ENCODE data around the gene SNRPA.
A peak's percentile ranks its signal among the peaks of the same experiment; 100 is the strongest.

Gene SNRPA

GRCh38 chr19:40797166-40797962 lies 46.4 kb downstream of the SNRPA start:
- no peak for ATAC-seq
- TF ChIP-seq ZFP30 (CRISPR knock-in tag; IDR thresholded peaks at IDR 0.05) (no peak), CSDC2 (CRISPR knock-in tag; IDR thresholded peaks at IDR 0.05) (no peak), PPARA (CRISPR knock-in tag; IDR thresholded peaks at IDR 0.05; ENCODE audit: borderline replicate concordance) (no peak), RARB (CRISPR knock-in tag; IDR thresholded peaks at IDR 0.05) (no peak), OSR1 (CRISPR knock-in tag; IDR thresholded peaks at IDR 0.05) (no peak), ZNF565 (CRISPR knock-in tag; conservative IDR thresholded peaks at IDR 0.05; ENCODE audit: low read depth) (no peak), TSHZ2 (CRISPR knock-in tag; IDR thresholded peaks at IDR 0.05) (no peak)

GRCh38 chr19:40797963-40798682 lies 47.1 kb downstream of the SNRPA start:
- ATAC-seq, result peak; percentile 69
- TF ChIP-seq ZNF565 (CRISPR knock-in tag; conservative IDR thresholded peaks at IDR 0.05; ENCODE audit: low read depth) (no peak), SNAI2 (CRISPR knock-in tag; IDR thresholded peaks at IDR 0.05) (no peak), ZNF70 (CRISPR knock-in tag; IDR thresholded peaks at IDR 0.05) (no peak), CSRNP3 (CRISPR knock-in tag; IDR thresholded peaks at IDR 0.05) (no peak), CSDC2 (CRISPR knock-in tag; IDR thresholded peaks at IDR 0.05) (no peak), OSR1 (CRISPR knock-in tag; IDR thresholded peaks at IDR 0.05) (no peak), ZNF8 (CRISPR knock-in tag; IDR thresholded peaks at IDR 0.05) (no peak), TCF4 (CRISPR knock-in tag; IDR thresholded peaks at IDR 0.05; ENCODE audit: borderline replicate concordance) (no peak), BACH2 (CRISPR knock-in tag; IDR thresholded peaks at IDR 0.05; ENCODE audit: borderline replicate concordance) (no peak), GLIS3 (CRISPR knock-in tag; IDR thresholded peaks at IDR 0.05) (no peak), PATZ1 (CRISPR knock-in tag; IDR thresholded peaks at IDR 0.05; ENCODE audit: borderline replicate concordance) (no peak), POU6F1 (CRISPR knock-in tag; IDR thresholded peaks at IDR 0.05; ENCODE audit: borderline replicate concordance, low read depth) (no peak), ZFP3 (CRISPR knock-in tag; IDR thresholded peaks at IDR 0.05) (no peak), ESRRG (CRISPR knock-in tag; IDR thresholded peaks at IDR 0.05) (no peak), ZFP30 (CRISPR knock-in tag; IDR thresholded peaks at IDR 0.05) (no peak), PPARA (CRISPR knock-in tag; IDR thresholded peaks at IDR 0.05; ENCODE audit: borderline replicate concordance) (no peak)

GRCh38 chr19:40798683-40799557 lies 47.9 kb downstream of the SNRPA start, which contains the start of gene EGLN2:
TSS of gene EGLN2 (plus strand) at chr19:40799191. CDS start at chr19:40800573, 1,382 bp downstream.
- TF ChIP-seq BACH2 (CRISPR knock-in tag; IDR thresholded peaks at IDR 0.05; ENCODE audit: borderline replicate concordance), result no peak
- TF ChIP-seq CSDC2 (CRISPR knock-in tag; IDR thresholded peaks at IDR 0.05), result no peak
- no peak for TF ChIP-seq ARNTL (CRISPR knock-in tag; IDR thresholded peaks at IDR 0.05; ENCODE audit: borderline replicate concordance, low read depth)
- no peak for TF ChIP-seq ZNF8 (CRISPR knock-in tag; IDR thresholded peaks at IDR 0.05)
- no peak for TF ChIP-seq CSRNP3 (CRISPR knock-in tag; IDR thresholded peaks at IDR 0.05)
- TF ChIP-seq ZNF565 (CRISPR knock-in tag; conservative IDR thresholded peaks at IDR 0.05; ENCODE audit: low read depth), result no peak
- no peak for TF ChIP-seq RARB (CRISPR knock-in tag; IDR thresholded peaks at IDR 0.05)
- no peak for TF ChIP-seq ZC3H10 (CRISPR knock-in tag; IDR thresholded peaks at IDR 0.05)
- TF ChIP-seq TOX (CRISPR knock-in tag; IDR thresholded peaks at IDR 0.05; ENCODE audit: borderline replicate concordance), result no peak
- no peak for TF ChIP-seq ZNF70 (CRISPR knock-in tag; IDR thresholded peaks at IDR 0.05)
- no peak for TF ChIP-seq GLIS3 (CRISPR knock-in tag; IDR thresholded peaks at IDR 0.05)
- no peak for TF ChIP-seq OSR1 (CRISPR knock-in tag; IDR thresholded peaks at IDR 0.05)
- ATAC-seq, result peak; percentile 92
